GM19324 (cell line): ENCODE data around the gene ITGA7.
"Not testable (repeated sequence)": the region's sequence is repeated elsewhere in the genome, so short reads cannot be mapped to it uniquely, and the experiment has no call there.

ENCODE experiments used
- ATAC-seq: cut with Tn5 transposase; IDR thresholded peaks from one replicate; pipeline ENCODE4 v1.9.1; 2021; ENCODE audit warnings: mild to moderate bottlenecking, moderate library complexity; ENCODE audit not compliant: unreplicated experiment, low FRiP score

Gene ITGA7

DNA sequence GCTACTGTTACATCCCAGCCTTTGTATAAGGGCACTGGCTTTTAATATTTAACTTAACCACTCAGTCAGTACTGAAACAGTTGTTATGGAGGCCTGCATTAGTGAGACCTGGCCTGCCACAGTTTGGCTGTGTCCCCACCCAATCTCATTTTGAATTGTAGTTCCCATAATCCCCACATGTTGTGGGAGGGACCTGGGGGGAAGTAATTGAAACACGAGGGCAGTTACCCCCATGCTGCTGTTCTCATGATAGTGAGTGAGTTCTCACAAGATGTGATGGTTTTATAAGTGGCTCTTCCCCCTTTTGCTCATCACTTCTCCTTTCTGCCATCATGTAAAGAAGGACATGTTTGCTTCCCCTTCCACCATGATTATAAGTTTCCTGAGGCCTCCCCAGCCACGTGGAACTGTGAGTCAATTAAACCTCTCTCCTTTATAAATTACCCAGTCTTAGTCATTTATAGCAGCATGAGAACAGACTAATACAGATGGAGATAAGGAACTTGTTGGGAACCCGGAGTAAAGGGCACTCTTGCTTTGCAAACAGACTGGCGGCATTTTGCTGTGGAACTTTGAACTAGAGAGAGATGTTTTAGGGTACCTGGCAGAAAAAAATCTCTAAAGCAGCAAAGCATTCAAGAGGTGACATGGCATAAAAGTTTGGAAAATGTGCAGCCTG, 56.9 kb downstream of the ITGA7 start:
- ATAC-seq = not testable (repeated sequence)

DNA sequence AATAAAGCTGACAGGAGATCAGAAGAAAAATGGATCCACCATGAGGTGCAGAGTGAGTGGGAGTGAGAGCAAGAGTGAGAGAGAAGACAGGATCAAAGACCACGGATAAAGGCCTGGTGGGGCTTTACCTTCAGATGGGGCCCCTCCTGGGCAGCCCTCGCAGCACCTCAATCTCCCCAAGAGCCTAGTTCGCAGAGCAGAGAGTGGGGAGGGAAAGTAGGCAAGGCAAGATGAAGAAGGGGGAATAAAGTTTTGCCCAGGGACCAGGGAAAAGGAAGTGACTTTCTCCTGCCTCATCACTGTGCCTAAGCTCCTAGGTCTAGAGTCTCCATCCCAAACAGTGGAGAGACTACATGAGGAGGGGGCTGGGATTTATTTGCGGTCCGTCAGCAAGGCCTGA, 60.7 kb downstream of the ITGA7 start:
- no peak for ATAC-seq

DNA sequence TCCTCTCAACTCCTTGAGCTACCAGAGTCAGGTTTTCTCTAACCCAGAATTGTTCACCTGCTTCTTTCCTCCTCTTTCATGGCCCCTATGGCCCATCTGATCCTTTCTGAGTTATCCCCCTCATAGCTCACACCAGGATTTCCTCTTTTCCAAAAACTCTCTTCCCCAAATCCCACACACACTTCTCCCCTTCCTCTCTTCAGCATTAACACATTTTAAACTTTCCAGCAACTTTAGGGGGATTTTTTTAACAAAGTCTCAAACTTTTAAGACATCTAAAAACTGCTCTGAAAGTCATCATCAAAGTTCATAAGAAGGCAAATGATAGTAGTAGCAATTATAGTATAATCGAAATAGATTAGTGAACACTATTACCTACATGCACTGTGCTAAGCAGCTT, 63.1 kb downstream of the ITGA7 start:
- no peak for ATAC-seq

DNA sequence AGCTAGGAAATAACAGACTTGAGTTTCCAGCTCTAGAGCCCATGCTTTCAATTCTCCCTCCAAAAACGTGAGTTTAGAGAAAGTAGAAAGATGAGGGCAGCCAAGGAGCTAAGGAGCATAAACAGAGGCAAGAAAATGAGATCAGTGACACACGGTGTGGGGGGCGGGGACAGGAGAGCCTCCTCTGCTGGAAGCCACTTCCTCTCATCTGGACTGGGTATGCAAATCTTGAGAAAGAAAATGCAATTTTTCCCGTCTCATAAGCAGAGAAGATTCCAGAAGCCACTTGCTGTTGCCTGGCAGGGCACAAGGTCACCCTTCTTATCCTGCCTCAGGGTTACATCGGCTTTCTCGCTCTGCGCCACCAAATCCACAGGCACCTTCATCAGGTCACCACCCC, 65.0 kb downstream of the ITGA7 start:
- ATAC-seq = no peak

DNA sequence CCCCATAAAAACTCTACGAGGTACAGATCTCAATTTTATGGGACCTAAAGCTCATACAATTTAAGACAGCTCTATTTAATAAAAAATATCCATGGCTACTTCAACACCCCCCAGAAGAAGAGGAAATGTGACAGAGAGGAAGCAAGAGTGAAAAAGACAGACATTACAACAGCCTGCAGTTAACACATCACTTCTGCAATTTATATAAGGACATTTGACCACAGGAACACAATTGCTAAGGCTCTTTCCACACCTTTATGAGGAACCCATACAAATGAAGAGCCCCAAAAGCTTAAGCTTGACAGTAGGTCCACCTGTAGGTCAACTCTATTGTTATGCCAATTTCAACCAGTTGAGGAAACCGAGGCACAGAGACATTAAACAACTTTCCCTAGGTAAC, 65.4 kb downstream of the ITGA7 start:
- no peak for ATAC-seq

DNA sequence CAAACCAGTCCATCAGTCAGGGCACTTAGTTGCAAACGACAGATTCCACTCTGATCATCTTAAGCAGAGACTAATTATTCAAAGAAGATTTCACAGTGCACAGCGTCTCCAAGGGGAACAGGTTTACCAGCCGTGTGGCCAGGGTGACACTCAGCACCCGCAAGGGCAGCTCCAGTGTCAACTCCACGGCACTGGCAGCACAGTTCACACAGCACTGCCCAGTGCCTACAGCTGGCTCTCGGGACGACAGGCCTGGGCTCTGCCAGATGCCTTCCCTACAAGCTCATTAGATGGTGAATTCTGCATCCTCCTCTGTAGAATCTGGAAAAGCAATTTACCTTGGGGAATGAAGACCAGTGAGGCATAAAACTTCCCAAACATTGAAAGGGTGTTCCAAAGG, 66.1 kb downstream of the ITGA7 start:
- ATAC-seq = no peak

DNA sequence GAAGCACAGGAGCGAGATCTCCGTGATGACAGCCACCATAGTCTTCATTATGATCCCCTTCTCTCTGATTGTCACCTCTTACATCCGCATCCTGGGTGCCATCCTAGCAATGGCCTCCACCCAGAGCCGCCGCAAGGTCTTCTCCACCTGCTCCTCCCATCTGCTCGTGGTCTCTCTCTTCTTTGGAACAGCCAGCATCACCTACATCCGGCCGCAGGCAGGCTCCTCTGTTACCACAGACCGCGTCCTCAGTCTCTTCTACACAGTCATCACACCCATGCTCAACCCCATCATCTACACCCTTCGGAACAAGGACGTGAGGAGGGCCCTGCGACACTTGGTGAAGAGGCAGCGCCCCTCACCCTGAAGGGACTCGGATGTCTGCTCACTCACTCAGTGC, 70.2 kb downstream of the ITGA7 start:
- ATAC-seq = no peak

DNA sequence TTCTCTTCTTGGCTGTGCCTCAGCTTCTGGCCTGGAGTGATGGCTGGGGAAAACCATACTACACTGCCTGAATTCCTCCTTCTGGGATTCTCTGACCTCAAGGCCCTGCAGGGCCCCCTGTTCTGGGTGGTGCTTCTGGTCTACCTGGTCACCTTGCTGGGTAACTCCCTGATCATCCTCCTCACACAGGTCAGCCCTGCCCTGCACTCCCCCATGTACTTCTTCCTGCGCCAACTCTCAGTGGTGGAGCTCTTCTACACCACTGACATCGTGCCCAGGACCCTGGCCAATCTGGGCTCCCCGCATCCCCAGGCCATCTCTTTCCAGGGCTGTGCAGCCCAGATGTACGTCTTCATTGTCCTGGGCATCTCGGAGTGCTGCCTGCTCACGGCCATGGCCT, 70.9 kb downstream of the ITGA7 start, which contains the start of gene OR10P1:
OR10P1 (plus strand) TSS at position 40 of the 400 bp plus-strand sequence; CDS start at position 40, 0 bp downstream.
- no peak for ATAC-seq

DNA sequence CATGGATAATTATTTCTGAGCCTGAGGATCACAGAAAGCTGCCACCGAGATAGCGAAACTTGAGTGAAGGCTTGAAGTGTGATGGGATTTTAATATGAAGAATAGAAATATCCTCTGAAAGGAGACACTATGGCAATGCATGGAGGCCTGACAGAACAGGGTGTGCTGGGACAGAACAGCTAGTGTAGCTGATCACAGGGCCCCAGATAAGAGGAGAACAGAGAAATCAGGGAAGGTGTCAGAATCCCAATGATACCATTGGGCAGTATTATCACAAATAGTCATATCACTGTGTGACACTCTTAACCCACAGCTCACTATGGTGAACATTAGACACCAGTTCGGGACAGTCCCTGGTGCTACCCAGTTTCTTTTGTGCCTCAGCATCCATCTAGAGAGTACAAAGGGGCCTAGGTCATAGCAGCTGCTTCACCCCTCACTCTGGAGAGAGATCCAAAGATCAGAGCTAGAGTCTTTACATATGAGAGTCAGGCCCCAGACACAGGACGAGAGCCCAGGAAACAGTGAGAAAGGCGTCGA, 71.5 kb downstream of the ITGA7 start:
- ATAC-seq = no peak
